Measurements from ENCODE around the gene PFN3. TPM values are rescaled to one million over a fixed set of nuclear protein-coding genes. Genes with fewer than 3 reads are reported as not detected.
A peak's percentile ranks its signal among the peaks of the same experiment; 100 is the strongest.

PFN3 gene
- total RNA-seq, 1 donor from 2014 or later, result not detected

DNA sequence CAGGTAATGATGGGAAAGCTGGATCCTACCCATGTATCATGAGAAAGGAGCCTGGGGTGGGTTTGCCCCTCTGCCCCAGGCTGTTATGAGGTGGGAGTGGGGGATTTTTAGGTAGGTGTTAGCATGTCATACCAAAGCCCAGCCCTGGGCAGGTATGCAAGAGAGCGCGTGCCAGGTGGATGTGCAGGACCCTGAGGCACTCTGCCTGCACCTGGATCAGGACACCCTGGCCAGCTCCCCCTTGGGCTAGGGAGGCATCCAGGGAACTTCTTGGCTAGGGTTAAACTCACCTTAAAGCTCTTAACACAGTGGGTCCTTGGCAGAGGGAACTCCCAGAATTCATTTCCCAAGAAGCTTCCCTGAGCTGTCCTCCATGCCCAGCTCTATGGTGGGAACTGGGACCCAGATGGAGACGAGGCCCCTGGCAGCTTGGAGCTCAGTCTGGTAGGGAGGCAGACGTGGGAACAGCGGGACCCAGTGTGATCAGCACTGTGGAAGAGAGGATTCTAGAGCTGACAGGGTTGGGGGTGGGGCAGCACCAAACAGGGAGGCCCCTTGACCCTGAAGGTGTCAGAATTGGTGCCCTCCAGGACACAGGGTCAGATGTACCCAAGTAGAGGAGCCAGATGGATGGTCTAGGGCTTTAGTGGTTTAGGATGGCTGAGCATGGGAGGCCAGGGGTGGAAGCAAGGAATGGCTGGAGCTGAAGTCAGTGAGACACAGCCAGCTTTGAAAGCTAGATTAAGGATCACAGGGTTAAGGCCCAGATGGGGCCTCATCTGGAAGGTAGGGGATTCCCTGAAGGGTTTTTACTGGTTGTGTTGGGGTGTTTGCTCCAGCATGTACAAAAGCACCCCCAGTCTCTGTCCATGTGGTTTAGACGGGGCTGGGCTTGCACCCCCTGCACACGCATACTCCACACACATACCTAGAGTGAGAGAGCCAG is 43.9 kb upstream of the PFN3 start:
- no peak for DNase-seq (ENCODE audit: low spot score, unreplicated experiment)
- peaks cover 4% of the 10 kb centered on the region for H3K36me3 Mint-ChIP-seq (ENCODE audit: insufficient read depth)
- H3K27me3 Mint-ChIP-seq, result peaks cover 13% of the 10 kb centered on the region
- H3K27ac Mint-ChIP-seq, result no peak overlapping the region
- no peaks in the 10 kb centered on the region for H3K9me3 Mint-ChIP-seq (ENCODE audit: low read depth)
- H3K4me3 Mint-ChIP-seq (ENCODE audit: low read depth), result peak overlapping the region; percentile 67
- TF ChIP-seq, protein P1, sequence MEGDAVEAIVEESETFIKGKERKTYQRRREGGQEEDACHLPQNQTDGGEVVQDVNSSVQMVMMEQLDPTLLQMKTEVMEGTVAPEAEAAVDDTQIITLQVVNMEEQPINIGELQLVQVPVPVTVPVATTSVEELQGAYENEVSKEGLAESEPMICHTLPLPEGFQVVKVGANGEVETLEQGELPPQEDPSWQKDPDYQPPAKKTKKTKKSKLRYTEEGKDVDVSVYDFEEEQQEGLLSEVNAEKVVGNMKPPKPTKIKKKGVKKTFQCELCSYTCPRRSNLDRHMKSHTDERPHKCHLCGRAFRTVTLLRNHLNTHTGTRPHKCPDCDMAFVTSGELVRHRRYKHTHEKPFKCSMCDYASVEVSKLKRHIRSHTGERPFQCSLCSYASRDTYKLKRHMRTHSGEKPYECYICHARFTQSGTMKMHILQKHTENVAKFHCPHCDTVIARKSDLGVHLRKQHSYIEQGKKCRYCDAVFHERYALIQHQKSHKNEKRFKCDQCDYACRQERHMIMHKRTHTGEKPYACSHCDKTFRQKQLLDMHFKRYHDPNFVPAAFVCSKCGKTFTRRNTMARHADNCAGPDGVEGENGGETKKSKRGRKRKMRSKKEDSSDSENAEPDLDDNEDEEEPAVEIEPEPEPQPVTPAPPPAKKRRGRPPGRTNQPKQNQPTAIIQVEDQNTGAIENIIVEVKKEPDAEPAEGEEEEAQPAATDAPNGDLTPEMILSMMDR (IDR thresholded peaks at IDR 0.05; ENCODE audit: unreplicated experiment), result no peak
- peaks cover 13% of the 10 kb centered on the region for H3K4me1 Mint-ChIP-seq (ENCODE audit: low read depth)

GRCh38 chr5:177443144-177443983 is 42.9 kb upstream of the PFN3 start:
- peaks cover 10% of the 10 kb centered on the region for H3K4me1 Mint-ChIP-seq (ENCODE audit: low read depth)
- H3K9me3 Mint-ChIP-seq (ENCODE audit: low read depth), result no peaks in the 10 kb centered on the region
- H3K27me3 Mint-ChIP-seq, result peaks cover 10% of the 10 kb centered on the region
- no peak overlapping the region for H3K4me3 Mint-ChIP-seq (ENCODE audit: low read depth)
- TF ChIP-seq, protein P1 (IDR thresholded peaks at IDR 0.05; ENCODE audit: unreplicated experiment), result no peak
- no peak for DNase-seq (ENCODE audit: low spot score, unreplicated experiment)
- H3K36me3 Mint-ChIP-seq (ENCODE audit: insufficient read depth), result peaks cover 7% of the 10 kb centered on the region
- H3K27ac Mint-ChIP-seq, result no peak overlapping the region

DNA sequence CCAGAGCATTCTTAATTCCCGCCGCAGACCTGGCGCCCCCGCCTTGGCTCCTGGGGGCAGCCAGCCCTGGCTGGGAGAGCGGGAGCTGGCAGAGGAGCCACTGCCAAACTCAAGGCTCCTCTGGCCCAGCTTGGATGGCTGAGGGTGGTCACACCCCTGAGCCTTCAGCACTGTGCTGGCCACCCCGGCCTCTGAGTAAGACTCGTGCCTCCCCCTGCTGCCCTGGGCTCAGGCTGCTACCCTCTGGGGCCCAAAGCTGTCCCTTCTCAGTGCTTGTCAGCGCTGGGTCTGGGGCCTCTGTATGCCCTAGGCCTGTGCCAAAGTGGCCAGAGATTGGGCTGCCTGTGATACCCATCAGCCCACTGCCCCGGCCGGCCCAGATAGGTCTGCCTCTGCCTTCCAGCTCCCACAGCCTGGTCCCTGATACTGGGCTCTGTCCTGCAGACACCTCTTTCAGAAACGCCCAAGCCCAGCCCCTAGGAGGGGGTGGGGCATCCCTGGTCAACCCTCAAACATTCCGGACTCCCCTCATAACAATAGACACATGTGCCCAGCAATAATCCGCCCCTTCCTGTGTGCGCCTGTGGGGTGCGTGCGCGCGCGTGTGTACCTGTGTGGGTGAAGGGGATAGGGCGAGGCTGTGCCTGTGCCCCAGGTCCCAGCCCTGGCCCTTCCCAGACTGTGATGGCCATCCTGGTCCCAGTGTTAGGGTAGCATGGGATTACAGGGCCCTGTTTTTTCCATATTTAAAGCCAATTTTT is 41.8 kb upstream of the PFN3 start:
- Mint-ChIP-seq H3K9me3 (ENCODE audit: low read depth) (no peaks in the 10 kb centered on the region), H3K36me3 (ENCODE audit: insufficient read depth) (peaks cover 13% of the 10 kb centered on the region), H3K4me3 (ENCODE audit: low read depth) (no peak overlapping the region), H3K27ac (no peak overlapping the region), H3K4me1 (ENCODE audit: low read depth) (peaks cover 6% of the 10 kb centered on the region), H3K27me3 (peaks cover 6% of the 10 kb centered on the region)
- TF ChIP-seq, protein P1 (IDR thresholded peaks at IDR 0.05; ENCODE audit: unreplicated experiment), result no peak
- DNase-seq (ENCODE audit: low spot score, unreplicated experiment), result no peak

- H3K9me3 Mint-ChIP-seq (ENCODE audit: low read depth), result no peaks in the 10 kb centered on the region
- TF ChIP-seq, protein P1 (IDR thresholded peaks at IDR 0.05; ENCODE audit: unreplicated experiment), result no peak
- no peak overlapping the region for H3K27ac Mint-ChIP-seq
- H3K36me3 Mint-ChIP-seq (ENCODE audit: insufficient read depth), result peaks cover 15% of the 10 kb centered on the region
- peaks cover 6% of the 10 kb centered on the region for H3K27me3 Mint-ChIP-seq
- DNase-seq (ENCODE audit: low spot score, unreplicated experiment), result no peak
- H3K4me3 Mint-ChIP-seq (ENCODE audit: low read depth), result no peak overlapping the region
- peaks cover 7% of the 10 kb centered on the region for H3K4me1 Mint-ChIP-seq (ENCODE audit: low read depth)
Observed at GRCh38 chr5:177440990-177441780, 40.7 kb upstream of the PFN3 start.

Measured in progenitor cell of endocrine pancreas (in vitro differentiated cells).